Measurements from ENCODE around the gene SNCA.

The SNCA gene

DNA sequence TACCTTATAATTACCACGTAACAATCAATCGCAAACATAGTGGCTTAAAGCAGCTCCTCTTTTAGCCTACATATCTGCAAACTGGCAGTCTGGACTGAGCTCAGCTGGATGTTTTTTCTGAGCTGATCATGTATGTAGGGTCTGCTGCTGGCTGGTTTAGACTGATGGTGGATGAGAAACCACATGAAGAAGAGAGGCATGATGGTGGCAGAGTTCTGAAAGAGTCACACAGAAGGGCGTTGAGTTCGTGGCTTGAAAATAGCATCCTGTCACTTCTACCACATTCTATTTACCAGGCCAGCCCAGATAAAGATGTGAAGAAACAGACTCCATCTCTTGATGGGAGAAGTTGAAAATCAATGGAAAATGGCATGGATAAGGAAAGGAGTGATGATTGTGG lies 151.3 kb downstream of the SNCA start:
- Histone ChIP-seq H3K9ac (ENCODE audit: low read depth in 1 of 2, low read length in 2 of 2) (no peak overlapping the region), H3K4me3 (ENCODE audit: low read length in 2 of 2) (no peak overlapping the region), H3K27me3 (ENCODE audit: control insufficient read depth in 2 of 2, insufficient read depth in 2 of 2, low read length in 2 of 2) (no peaks in the 10 kb centered on the region), H3K27ac (ENCODE audit: low read depth in 2 of 2, low read length in 2 of 2) (no peak overlapping the region), H3K9me3 (ENCODE audit: control insufficient read depth in 2 of 2, low read length in 2 of 2) (no peaks in the 10 kb centered on the region), H3K36me3 (ENCODE audit: control insufficient read depth in 2 of 2, insufficient read depth in 2 of 2, low read length in 2 of 2) (no peaks in the 10 kb centered on the region), H3K4me1 (ENCODE audit: control insufficient read depth in 2 of 2, insufficient read depth in 2 of 2, low read length in 2 of 2) (no peaks in the 10 kb centered on the region)

DNA sequence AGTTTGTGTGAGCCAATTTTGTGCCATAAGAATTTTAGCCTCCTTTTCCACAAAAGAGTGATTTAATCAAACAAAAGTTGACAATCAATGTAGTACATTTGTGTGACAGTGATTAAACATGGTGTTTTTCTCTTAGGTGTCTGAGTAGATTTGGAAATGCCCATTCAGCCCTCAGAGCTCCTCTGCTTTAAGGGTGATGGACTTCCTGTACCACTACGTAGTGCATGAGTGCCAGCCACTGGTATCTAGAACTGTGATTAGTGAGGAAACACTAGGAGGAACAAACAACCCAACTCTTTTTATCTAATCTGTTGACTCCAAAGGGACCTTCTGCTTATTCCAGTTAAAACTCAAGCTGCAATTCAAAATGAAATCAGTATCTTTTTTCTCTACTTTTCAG lies 151.7 kb downstream of the SNCA start:
- no peaks in the 10 kb centered on the region for H3K36me3 ChIP-seq (ENCODE audit: control insufficient read depth in 2 of 2, insufficient read depth in 2 of 2, low read length in 2 of 2)
- H3K4me1 ChIP-seq (ENCODE audit: control insufficient read depth in 2 of 2, insufficient read depth in 2 of 2, low read length in 2 of 2), result no peaks in the 10 kb centered on the region
- no peak overlapping the region for H3K27ac ChIP-seq (ENCODE audit: low read depth in 2 of 2, low read length in 2 of 2)
- H3K9me3 ChIP-seq (ENCODE audit: control insufficient read depth in 2 of 2, low read length in 2 of 2), result no peaks in the 10 kb centered on the region
- no peak overlapping the region for H3K4me3 ChIP-seq (ENCODE audit: low read length in 2 of 2)
- H3K9ac ChIP-seq (ENCODE audit: low read depth in 1 of 2, low read length in 2 of 2), result no peak overlapping the region
- H3K27me3 ChIP-seq (ENCODE audit: control insufficient read depth in 2 of 2, insufficient read depth in 2 of 2, low read length in 2 of 2), result no peaks in the 10 kb centered on the region

DNA sequence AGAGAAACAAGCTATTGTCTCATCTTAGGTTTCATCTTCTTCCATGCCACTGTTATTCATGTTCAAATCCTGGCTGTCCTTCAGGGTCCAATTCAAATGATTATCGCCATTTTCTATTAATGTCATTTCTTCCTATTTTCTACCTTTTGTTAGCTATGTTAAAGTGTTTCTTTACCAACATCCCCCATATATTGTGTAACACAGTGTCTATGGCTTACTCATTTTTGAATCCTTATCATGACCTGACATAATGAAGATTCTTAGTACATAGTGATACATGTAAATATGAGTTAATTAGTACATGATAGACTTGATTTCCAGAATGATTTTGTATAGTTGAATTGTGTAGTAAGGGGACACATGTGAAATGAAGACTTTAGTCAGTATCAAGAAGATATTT lies 152.4 kb downstream of the SNCA start:
- Histone ChIP-seq H3K27ac (ENCODE audit: low read depth in 2 of 2, low read length in 2 of 2) (no peak overlapping the region), H3K9ac (ENCODE audit: low read depth in 1 of 2, low read length in 2 of 2) (no peak overlapping the region), H3K4me1 (ENCODE audit: control insufficient read depth in 2 of 2, insufficient read depth in 2 of 2, low read length in 2 of 2) (no peaks in the 10 kb centered on the region), H3K27me3 (ENCODE audit: control insufficient read depth in 2 of 2, insufficient read depth in 2 of 2, low read length in 2 of 2) (no peaks in the 10 kb centered on the region), H3K36me3 (ENCODE audit: control insufficient read depth in 2 of 2, insufficient read depth in 2 of 2, low read length in 2 of 2) (no peaks in the 10 kb centered on the region), H3K4me3 (ENCODE audit: low read length in 2 of 2) (no peak overlapping the region), H3K9me3 (ENCODE audit: control insufficient read depth in 2 of 2, low read length in 2 of 2) (no peaks in the 10 kb centered on the region)

DNA sequence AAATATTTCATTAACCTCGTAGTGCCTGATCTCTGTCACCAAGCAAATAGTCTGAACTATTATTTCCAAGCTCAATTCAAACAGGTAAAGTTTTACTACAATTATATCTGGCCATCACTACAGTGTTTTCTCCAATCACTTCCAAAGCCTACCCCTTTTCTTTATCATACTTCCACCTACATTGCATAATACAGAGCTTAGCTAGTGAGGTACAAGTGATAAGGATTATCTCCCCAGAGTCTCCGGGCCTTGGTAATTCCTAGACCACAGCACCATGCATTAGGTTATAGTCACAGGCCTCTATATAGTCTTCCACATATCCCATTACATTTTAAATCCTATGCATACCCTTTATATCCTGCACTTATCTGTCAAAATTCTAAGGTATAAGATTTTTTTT lies 154.2 kb downstream of the SNCA start:
- Histone ChIP-seq H3K27ac (ENCODE audit: low read depth in 2 of 2, low read length in 2 of 2) (no peak overlapping the region), H3K9me3 (ENCODE audit: control insufficient read depth in 2 of 2, low read length in 2 of 2) (no peaks in the 10 kb centered on the region), H3K9ac (ENCODE audit: low read depth in 1 of 2, low read length in 2 of 2) (no peak overlapping the region), H3K36me3 (ENCODE audit: control insufficient read depth in 2 of 2, insufficient read depth in 2 of 2, low read length in 2 of 2) (no peaks in the 10 kb centered on the region), H3K4me3 (ENCODE audit: low read length in 2 of 2) (no peak overlapping the region), H3K4me1 (ENCODE audit: control insufficient read depth in 2 of 2, insufficient read depth in 2 of 2, low read length in 2 of 2) (no peaks in the 10 kb centered on the region), H3K27me3 (ENCODE audit: control insufficient read depth in 2 of 2, insufficient read depth in 2 of 2, low read length in 2 of 2) (no peaks in the 10 kb centered on the region)

DNA sequence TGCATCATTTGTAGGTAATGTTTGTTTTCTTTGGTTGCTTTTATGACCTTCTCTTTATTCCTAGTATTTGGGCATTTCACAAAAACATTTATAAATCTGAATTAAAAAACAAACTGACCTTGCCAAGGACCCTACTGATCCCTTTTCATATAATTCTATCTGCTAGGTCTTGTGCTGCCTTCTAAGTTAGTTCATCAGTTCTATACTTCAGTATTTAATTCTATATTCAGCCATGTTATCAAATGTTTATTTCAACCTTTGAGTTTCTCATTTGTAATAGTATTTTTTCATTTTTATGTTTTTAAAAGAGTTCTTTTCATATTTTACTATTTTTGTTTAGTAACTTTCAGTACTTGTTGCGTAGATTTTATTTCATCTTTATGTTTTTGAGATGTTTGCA lies 155.3 kb downstream of the SNCA start:
- no peaks in the 10 kb centered on the region for H3K27me3 ChIP-seq (ENCODE audit: control insufficient read depth in 2 of 2, insufficient read depth in 2 of 2, low read length in 2 of 2)
- no peak overlapping the region for H3K4me3 ChIP-seq (ENCODE audit: low read length in 2 of 2)
- H3K27ac ChIP-seq (ENCODE audit: low read depth in 2 of 2, low read length in 2 of 2), result no peak overlapping the region
- H3K36me3 ChIP-seq (ENCODE audit: control insufficient read depth in 2 of 2, insufficient read depth in 2 of 2, low read length in 2 of 2), result no peaks in the 10 kb centered on the region
- H3K9me3 ChIP-seq (ENCODE audit: control insufficient read depth in 2 of 2, low read length in 2 of 2), result no peaks in the 10 kb centered on the region
- no peak overlapping the region for H3K9ac ChIP-seq (ENCODE audit: low read depth in 1 of 2, low read length in 2 of 2)
- no peaks in the 10 kb centered on the region for H3K4me1 ChIP-seq (ENCODE audit: control insufficient read depth in 2 of 2, insufficient read depth in 2 of 2, low read length in 2 of 2)

DNA sequence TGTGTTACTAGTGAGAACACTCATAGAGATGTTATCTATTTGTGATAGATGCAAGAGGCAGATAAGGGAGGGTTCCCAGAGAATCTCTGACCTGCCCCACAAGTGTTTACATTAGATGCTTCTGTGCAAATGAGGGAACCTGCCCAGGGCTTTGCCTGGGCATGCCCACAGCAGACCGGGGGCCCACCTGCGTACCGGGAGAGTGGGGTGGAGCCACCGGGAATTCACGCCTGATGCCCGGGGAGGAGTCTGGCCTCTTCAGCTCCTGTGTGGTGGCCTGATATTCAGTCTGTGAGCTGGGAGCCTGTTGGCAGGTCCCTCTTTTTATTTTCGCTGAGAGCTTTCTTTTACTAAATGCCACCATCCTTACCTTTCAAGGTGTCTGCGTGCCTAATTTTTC lies 155.7 kb downstream of the SNCA start:
- H3K9me3 ChIP-seq (ENCODE audit: control insufficient read depth in 2 of 2, low read length in 2 of 2), result no peaks in the 10 kb centered on the region
- H3K27ac ChIP-seq (ENCODE audit: low read depth in 2 of 2, low read length in 2 of 2), result no peak overlapping the region
- no peak overlapping the region for H3K4me3 ChIP-seq (ENCODE audit: low read length in 2 of 2)
- H3K9ac ChIP-seq (ENCODE audit: low read depth in 1 of 2, low read length in 2 of 2), result no peak overlapping the region
- no peaks in the 10 kb centered on the region for H3K27me3 ChIP-seq (ENCODE audit: control insufficient read depth in 2 of 2, insufficient read depth in 2 of 2, low read length in 2 of 2)
- no peaks in the 10 kb centered on the region for H3K4me1 ChIP-seq (ENCODE audit: control insufficient read depth in 2 of 2, insufficient read depth in 2 of 2, low read length in 2 of 2)
- no peaks in the 10 kb centered on the region for H3K36me3 ChIP-seq (ENCODE audit: control insufficient read depth in 2 of 2, insufficient read depth in 2 of 2, low read length in 2 of 2)

DNA sequence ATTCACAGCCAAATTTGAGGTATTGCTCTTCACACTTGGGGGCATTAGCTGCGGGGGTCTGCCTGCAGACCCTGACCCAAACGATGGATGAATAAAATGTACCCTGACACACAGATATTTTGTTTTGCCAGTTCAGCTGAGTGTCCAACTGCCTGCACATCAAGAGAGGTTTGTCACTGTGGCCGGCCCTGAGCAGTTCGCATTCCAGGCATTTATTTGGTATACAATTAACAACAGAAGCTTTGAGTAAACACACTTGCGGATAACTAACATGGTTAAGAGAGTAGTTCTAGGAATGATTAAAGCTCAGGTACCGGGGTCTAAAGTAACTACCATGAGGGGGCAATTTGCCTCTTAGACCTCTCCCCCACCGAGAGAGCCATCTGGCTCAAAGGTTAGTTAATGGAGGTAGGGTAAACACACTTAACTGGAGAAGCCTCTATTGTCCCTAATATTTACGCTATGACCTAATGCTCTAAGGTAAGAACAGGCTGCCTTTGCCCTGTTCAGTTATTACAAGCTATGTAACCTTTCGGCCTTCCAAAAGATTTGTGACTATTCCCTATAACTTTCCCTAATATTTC lies 162.0 kb downstream of the SNCA start:
- no peak overlapping the region for H3K4me3 ChIP-seq (ENCODE audit: low read length in 2 of 2)
- no peaks in the 10 kb centered on the region for H3K36me3 ChIP-seq (ENCODE audit: control insufficient read depth in 2 of 2, insufficient read depth in 2 of 2, low read length in 2 of 2)
- no peak overlapping the region for H3K9ac ChIP-seq (ENCODE audit: low read depth in 1 of 2, low read length in 2 of 2)
- no peaks in the 10 kb centered on the region for H3K4me1 ChIP-seq (ENCODE audit: control insufficient read depth in 2 of 2, insufficient read depth in 2 of 2, low read length in 2 of 2)
- no peaks in the 10 kb centered on the region for H3K27me3 ChIP-seq (ENCODE audit: control insufficient read depth in 2 of 2, insufficient read depth in 2 of 2, low read length in 2 of 2)
- H3K27ac ChIP-seq (ENCODE audit: low read depth in 2 of 2, low read length in 2 of 2), result no peak overlapping the region
- no peaks in the 10 kb centered on the region for H3K9me3 ChIP-seq (ENCODE audit: control insufficient read depth in 2 of 2, low read length in 2 of 2)

Data from mucosa of rectum (tissue), 2 donors.